ENCODE data around the gene UGT1A6. TPM values are rescaled to one million over a fixed set of nuclear protein-coding genes. Genes with fewer than 3 reads are reported as not detected.

UGT1A6 gene
- total and polyA plus RNA-seq, 2 experiments from 2014 or later, result not detected

- TF ChIP-seq REST (IDR thresholded peaks at IDR 0.05; ENCODE audit: unreplicated experiment) (no peak), ZNF114 (CRISPR knock-in tag; IDR thresholded peaks at IDR 0.05) (no peak), JUNB (IDR thresholded peaks at IDR 0.05; ENCODE audit: unreplicated experiment) (no peak)
Measured at GRCh38 chr2:233756429-233757081, 63.9 kb downstream of the UGT1A6 start (continued).

- Mint-ChIP-seq H3K4me1 (no peaks in the 10 kb centered on the region; the same call in 2 of the 3 replicates), H3K4me3 (no peak overlapping the region), H3K27ac (no peak overlapping the region), H3K9me3 (peaks cover 7% of the 10 kb centered on the region; the same call in 1 of the 3 replicates), H3K27me3 (ENCODE audit: insufficient read depth, low read depth, poor library complexity) (no peaks in the 10 kb centered on the region), H3K36me3 (ENCODE audit: low read depth) (no peaks in the 10 kb centered on the region)
- TF ChIP-seq EZH2phosphoT487 (IDR thresholded peaks at IDR 0.05; ENCODE audit: unreplicated experiment), result no peak
- no peak for TF ChIP-seq ZNF331 (CRISPR knock-in tag; IDR thresholded peaks at IDR 0.05; ENCODE audit: low read depth)
- TF ChIP-seq CTCF (conservative IDR thresholded peaks at IDR 0.05; ENCODE audit: low read depth in 2 of 2), result no peak
- no peak for DNase-seq (ENCODE audit: low spot score)
- H3K36me3 ChIP-seq (ENCODE audit: insufficient read depth), result no peaks in the 10 kb centered on the region
- H4K20me1 ChIP-seq (replicated peaks; ENCODE audit: insufficient read depth), result no peaks in the 10 kb centered on the region
- H3K9me2 ChIP-seq (ENCODE audit: insufficient read depth), result no peaks in the 10 kb centered on the region; the same call in 1 of the 2 replicates
- no peaks in the 10 kb centered on the region for H3F3A ChIP-seq (replicated peaks; ENCODE audit: low read depth)
- ATAC-seq, result no peak
- H3K27ac ChIP-seq (ENCODE audit: low read depth), result no peak overlapping the region
- no peak overlapping the region for H2AFZ ChIP-seq
- no peaks in the 10 kb centered on the region for H3K4me1 ChIP-seq (ENCODE audit: insufficient read depth)
- no peaks in the 10 kb centered on the region for H3K27me3 ChIP-seq (ENCODE audit: insufficient read depth)
- H3K4me3 ChIP-seq, result no peak overlapping the region
- H3K79me2 ChIP-seq (replicated peaks; ENCODE audit: insufficient read depth), result no peaks in the 10 kb centered on the region
- H3K4me2 ChIP-seq, result no peak overlapping the region
Measured at GRCh38 chr2:233758141-233758540, 65.5 kb downstream of the UGT1A6 start.

DNA sequence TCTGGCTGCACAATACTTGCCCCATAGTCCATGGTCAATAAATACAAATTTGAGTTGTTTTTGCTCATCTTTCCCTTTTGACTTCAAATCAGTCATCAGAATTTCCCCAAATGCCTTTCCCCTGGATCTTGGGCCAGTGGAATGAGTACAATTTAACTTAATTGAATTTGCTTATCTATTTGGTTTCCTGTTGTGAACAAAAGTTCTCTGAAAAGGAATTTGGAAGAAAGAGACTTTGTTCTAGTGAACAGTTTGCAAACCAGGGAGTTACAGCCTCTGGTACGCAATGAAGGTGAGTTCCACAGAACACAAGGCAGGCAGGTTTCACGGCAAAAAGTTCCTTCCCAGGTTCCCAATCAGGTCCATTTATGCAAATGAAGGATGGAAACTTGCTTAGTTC, 66.2 kb downstream of the UGT1A6 start:
- H3K4me2 ChIP-seq, result no peak overlapping the region
- no peak overlapping the region for H2AFZ ChIP-seq
- H3K4me3 Mint-ChIP-seq, result no peak overlapping the region
- H4K20me1 ChIP-seq (replicated peaks; ENCODE audit: insufficient read depth), result no peaks in the 10 kb centered on the region
- H3K9me2 ChIP-seq (ENCODE audit: insufficient read depth), result no peaks in the 10 kb centered on the region; the same call in 1 of the 2 replicates
- H3K4me1 ChIP-seq (ENCODE audit: insufficient read depth), result no peaks in the 10 kb centered on the region
- no peaks in the 10 kb centered on the region for H3K27me3 Mint-ChIP-seq (ENCODE audit: insufficient read depth, low read depth, poor library complexity)
- DNase-seq (ENCODE audit: low spot score) (no peak), ATAC-seq (no peak)
- H3K27ac ChIP-seq (ENCODE audit: low read depth), result no peak overlapping the region
- no peaks in the 10 kb centered on the region; the same call in 2 of the 3 replicates for H3K4me1 Mint-ChIP-seq
- H3K36me3 ChIP-seq (ENCODE audit: insufficient read depth), result no peaks in the 10 kb centered on the region
- H3K27me3 ChIP-seq (ENCODE audit: insufficient read depth), result no peaks in the 10 kb centered on the region
- no peaks in the 10 kb centered on the region for H3F3A ChIP-seq (replicated peaks; ENCODE audit: low read depth)
- no peaks in the 10 kb centered on the region for H3K79me2 ChIP-seq (replicated peaks; ENCODE audit: insufficient read depth)
- H3K9me3 Mint-ChIP-seq, result peaks cover 7% of the 10 kb centered on the region; the same call in 1 of the 3 replicates
- no peak overlapping the region for H3K4me3 ChIP-seq
- no peaks in the 10 kb centered on the region for H3K36me3 Mint-ChIP-seq (ENCODE audit: low read depth)
- no peak overlapping the region for H3K27ac Mint-ChIP-seq
- no peak for TF ChIP-seq CREB1 (CRISPR knock-in tag; IDR thresholded peaks at IDR 0.05; ENCODE audit: low read depth)
- no peak for TF ChIP-seq REST (IDR thresholded peaks at IDR 0.05; ENCODE audit: unreplicated experiment)
- TF ChIP-seq JUNB (IDR thresholded peaks at IDR 0.05; ENCODE audit: unreplicated experiment), result no peak
- TF ChIP-seq ZNF331 (CRISPR knock-in tag; IDR thresholded peaks at IDR 0.05; ENCODE audit: low read depth), result no peak
- TF ChIP-seq, protein P1, sequence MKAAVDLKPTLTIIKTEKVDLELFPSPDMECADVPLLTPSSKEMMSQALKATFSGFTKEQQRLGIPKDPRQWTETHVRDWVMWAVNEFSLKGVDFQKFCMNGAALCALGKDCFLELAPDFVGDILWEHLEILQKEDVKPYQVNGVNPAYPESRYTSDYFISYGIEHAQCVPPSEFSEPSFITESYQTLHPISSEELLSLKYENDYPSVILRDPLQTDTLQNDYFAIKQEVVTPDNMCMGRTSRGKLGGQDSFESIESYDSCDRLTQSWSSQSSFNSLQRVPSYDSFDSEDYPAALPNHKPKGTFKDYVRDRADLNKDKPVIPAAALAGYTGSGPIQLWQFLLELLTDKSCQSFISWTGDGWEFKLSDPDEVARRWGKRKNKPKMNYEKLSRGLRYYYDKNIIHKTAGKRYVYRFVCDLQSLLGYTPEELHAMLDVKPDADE (IDR thresholded peaks at IDR 0.05), result no peak
- no peak for TF ChIP-seq NANOG (IDR thresholded peaks at IDR 0.05; ENCODE audit: borderline replicate concordance)
- no peak for TF ChIP-seq EZH2 (IDR thresholded peaks at IDR 0.05; ENCODE audit: low read depth, unreplicated experiment)
- TF ChIP-seq STAT1 (IDR thresholded peaks at IDR 0.05; ENCODE audit: unreplicated experiment), result no peak

Measured in GM23338 (cell line).